GM23338 (cell line): Measurements from ENCODE around the gene KPNA5. TPM values are rescaled to one million over a fixed set of nuclear protein-coding genes. Genes with fewer than 3 reads are reported as not detected.
A peak's percentile ranks its signal among the peaks of the same experiment; 100 is the strongest.

Experiments
- ATAC-seq: fragments of 200-7000 bp; cut with Tn5 transposase; 3 replicates; pipeline ENCODE4 v1.9.1; 2020
- DNase-seq: peaks from one replicate; pipeline ENCODE4 v3.0.0-alpha.2; 2015; ENCODE audit warnings: low spot score
- H2AFZ ChIP-seq: fragments of 200-600 bp; sonication (generic); 2 replicates; pipeline ENCODE4 v1.8.0; 2016; ENCODE audit warnings: antibody characterized with exemption, mild to moderate bottlenecking, moderate library complexity
- H3F3A ChIP-seq: fragments of 200-600 bp; sonication (generic); replicated peaks from 2 replicates; pipeline ENCODE4 v1.8.0; 2017; ENCODE audit warnings: antibody characterized with exemption, mixed run types, low read depth
- H3K27ac ChIP-seq: fragments of 200-600 bp; sonication (generic); 2 replicates; pipeline ENCODE4 v1.6.1; 2016; ENCODE audit warnings: low read depth
- H3K27me3 ChIP-seq: fragments of 200-600 bp; sonication (generic); 2 replicates; pipeline ENCODE4 v1.8.0; 2016; ENCODE audit warnings: mild to moderate bottlenecking, mixed run types, moderate library complexity; ENCODE audit not compliant: insufficient read depth
- H3K36me3 ChIP-seq: fragments of 200-600 bp; sonication (generic); 2 replicates; pipeline ENCODE4 v1.8.0; 2016; ENCODE audit warnings: mild to moderate bottlenecking; ENCODE audit not compliant: insufficient read depth
- H3K4me1 ChIP-seq: fragments of 200-600 bp; sonication (generic); 2 replicates; pipeline ENCODE4 v1.8.0; 2016; ENCODE audit warnings: mild to moderate bottlenecking, moderate library complexity; ENCODE audit not compliant: insufficient read depth
- H3K4me2 ChIP-seq: fragments of 200-600 bp; sonication (generic); 2 replicates; pipeline ENCODE4 v1.7.1; 2017; ENCODE audit warnings: mixed run types
- H3K4me3 ChIP-seq: fragments of 200-600 bp; sonication (generic); 2 replicates; pipeline ENCODE4 v1.6.1; 2016; ENCODE audit warnings: mixed run types
- H3K79me2 ChIP-seq: fragments of 200-600 bp; sonication (generic); replicated peaks from 2 replicates; pipeline ENCODE4 v1.8.0; 2017; ENCODE audit warnings: mild to moderate bottlenecking; ENCODE audit not compliant: insufficient read depth
- H3K9me2 ChIP-seq: fragments of 200-600 bp; sonication (generic); 2 replicates; pipeline ENCODE4 v1.8.0; 2017; ENCODE audit not compliant: insufficient read depth
- H4K20me1 ChIP-seq: fragments of 200-600 bp; sonication (generic); replicated peaks from 2 replicates; pipeline ENCODE4 v1.8.0; 2017; ENCODE audit warnings: mild to moderate bottlenecking; ENCODE audit not compliant: insufficient read depth
- H3K27ac Mint-ChIP-seq: 2 replicates; pipeline ENCODE4 v1.8.0; 2020; ENCODE audit warnings: inconsistent platforms, mild to moderate bottlenecking, moderate library complexity, mixed read lengths
- H3K27me3 Mint-ChIP-seq: 3 replicates; pipeline ENCODE4 v1.8.0; 2022; ENCODE audit warnings: low read depth, mild to moderate bottlenecking, moderate library complexity, mixed read lengths, inconsistent platforms; ENCODE audit not compliant: insufficient read depth, poor library complexity
- H3K36me3 Mint-ChIP-seq: 3 replicates; pipeline ENCODE4 v1.8.0; 2021; ENCODE audit warnings: low read depth, mild to moderate bottlenecking, inconsistent platforms, moderate library complexity, mixed read lengths
- H3K4me1 Mint-ChIP-seq: 3 replicates; pipeline ENCODE4 v1.8.0; 2020; ENCODE audit warnings: mild to moderate bottlenecking, inconsistent platforms, mixed read lengths
- H3K4me3 Mint-ChIP-seq: 3 replicates; pipeline ENCODE4 v1.8.0; 2021; ENCODE audit warnings: moderate library complexity, mild to moderate bottlenecking, inconsistent platforms, mixed read lengths
- H3K9me3 Mint-ChIP-seq: 3 replicates; pipeline ENCODE4 v1.8.0; 2020; ENCODE audit warnings: moderate library complexity, mild to moderate bottlenecking, inconsistent platforms, mixed read lengths
- CREB1 ChIP-seq: fragments of 250-450 bp; sonication (Bioruptor Pico); IDR thresholded peaks from 2 replicates; pipeline ENCODE4 v1.5.0; 2020; ENCODE audit warnings: low read depth, mild to moderate bottlenecking, moderate library complexity
- CTCF ChIP-seq, 2 experiments: fragments of 200-600 bp in 1 of 2; sonication (generic) in 1 of 2; conservative IDR thresholded peaks; 2 replicates each; pipeline versions ENCODE4 v1.5.1 to v1.6.1; 2016 to 2017; ENCODE audit warnings: antibody characterized with exemption in 2 of 2, low read depth in 2 of 2, mild to moderate bottlenecking in 2 of 2, moderate library complexity in 1 of 2
- ETS1 ChIP-seq: IDR thresholded peaks from 2 replicates; pipeline ENCODE4 v1.6.1; 2016; ENCODE audit warnings: antibody characterized with exemption
- EZH2 ChIP-seq: fragments of 200-600 bp; sonication (generic); IDR thresholded peaks from one replicate; pipeline ENCODE4 v1.8.0; 2017; ENCODE audit warnings: antibody characterized with exemption, mild to moderate bottlenecking, low read depth; ENCODE audit not compliant: unreplicated experiment
- EZH2phosphoT487 ChIP-seq: fragments of 200-600 bp; sonication (generic); IDR thresholded peaks from one replicate; pipeline ENCODE4 v1.8.1; 2018; ENCODE audit warnings: antibody characterized with exemption; ENCODE audit not compliant: unreplicated experiment
- JUNB ChIP-seq: IDR thresholded peaks from one replicate; pipeline ENCODE4 v1.6.1; 2016; ENCODE audit warnings: antibody characterized with exemption; ENCODE audit not compliant: unreplicated experiment
- NANOG ChIP-seq: IDR thresholded peaks from 2 replicates; pipeline ENCODE4 v1.6.1; 2016; ENCODE audit warnings: antibody characterized with exemption, borderline replicate concordance
- POLR2AphosphoS5 ChIP-seq: IDR thresholded peaks from 2 replicates; pipeline ENCODE4 v1.6.1; 2016; ENCODE audit warnings: antibody characterized with exemption, low read depth
- REST ChIP-seq: IDR thresholded peaks from one replicate; pipeline ENCODE4 v1.6.1; 2018; ENCODE audit warnings: antibody characterized with exemption; ENCODE audit not compliant: unreplicated experiment
- STAT1 ChIP-seq: IDR thresholded peaks from one replicate; pipeline ENCODE4 v1.6.1; 2016; ENCODE audit warnings: antibody characterized with exemption; ENCODE audit not compliant: unreplicated experiment
- ZNF114 ChIP-seq: fragments of 250-450 bp; sonication (Bioruptor Pico); IDR thresholded peaks from 2 replicates; pipeline ENCODE4 v1.5.0; 2020; ENCODE audit warnings: mild to moderate bottlenecking, moderate library complexity
- ZNF331 ChIP-seq: fragments of 250-450 bp; sonication (Bioruptor Pico); IDR thresholded peaks from 2 replicates; pipeline ENCODE4 v1.5.0; 2020; ENCODE audit warnings: low read depth, mild to moderate bottlenecking, moderate library complexity
- ZNF462 ChIP-seq: fragments of 250-450 bp; sonication (Bioruptor Pico); IDR thresholded peaks from 2 replicates; pipeline ENCODE4 v1.5.0; 2020; ENCODE audit warnings: mild to moderate bottlenecking, moderate library complexity
- polyA plus RNA-seq: library from polyadenylated mRNA; unstranded; fragments of >200 nt; fragmentation: Nextera tagmentation; extraction: Ambion mirVana; gene quantifications from 2 replicates; pipeline ENCODE4 v1.2.1, GENCODE V29; 2016
- total RNA-seq: library from RNA; depleted of rRNA; stranded (reverse); fragments of >200 nt; shearing (Covaris generic); gene quantifications from 2 replicates; pipeline ENCODE4 v1.2.3, GENCODE V29; 2014

Gene KPNA5
- total and polyA plus RNA-seq, 2 experiments from 2014 or later = 6.9 to 16.3 TPM

- TF ChIP-seq JUNB = no peak
- TF ChIP-seq NANOG = no peak
- TF ChIP-seq EZH2phosphoT487 = no peak
These were observed 24.9 kb downstream of the KPNA5 start (continued) for GRCh38 chr6:116705917-116706316.

GRCh38 chr6:116714296-116714695 is 33.3 kb downstream of the KPNA5 start:
- Mint-ChIP-seq H3K4me3 (no peak overlapping the region), H3K9me3 (no peaks in the 10 kb centered on the region; the same call in 2 of the 3 replicates), H3K4me1 (peaks cover 2% of the 10 kb centered on the region; the same call in 1 of the 3 replicates), H3K27ac (peak overlapping the region; percentile 6; the same call in 1 of the 2 replicates), H3K36me3 (peaks cover 66% of the 10 kb centered on the region), H3K27me3 (no peaks in the 10 kb centered on the region)
- H2AFZ ChIP-seq = no peak overlapping the region
- no peaks in the 10 kb centered on the region; the same call in 1 of the 2 replicates for H3K79me2 ChIP-seq
- H3K36me3 ChIP-seq = peaks cover 8% of the 10 kb centered on the region; the same call in 1 of the 2 replicates
- no peak overlapping the region for H3K4me2 ChIP-seq
- H3K4me3 ChIP-seq = no peak overlapping the region
- H3K4me1 ChIP-seq = no peaks in the 10 kb centered on the region
- DNase-seq = no peak
- no peaks in the 10 kb centered on the region for H3F3A ChIP-seq
- no peak for ATAC-seq
- 0 out of 2 replicates have a peak, but pooled peaks cover 7% of the 10 kb centered on the region for H4K20me1 ChIP-seq
- TF ChIP-seq CTCF (conservative IDR thresholded peaks at IDR 0.05; ENCODE audit: low read depth in 2 of 2) (no peak), ZNF114 (CRISPR knock-in tag) (no peak), STAT1 (no peak), POLR2AphosphoS5 (no peak), EZH2 (no peak), CREB1 (CRISPR knock-in tag) (no peak), ZNF331 (no peak), REST (no peak), EZH2phosphoT487 (no peak), ETS1 (no peak), JUNB (no peak), ZNF462 (no peak), NANOG (no peak)
- no peaks in the 10 kb centered on the region for H3K27me3 ChIP-seq
- H3K9me2 ChIP-seq = no peaks in the 10 kb centered on the region
- H3K27ac ChIP-seq = no peak overlapping the region
